ENCODE data around the gene SAMD11.

DNA sequence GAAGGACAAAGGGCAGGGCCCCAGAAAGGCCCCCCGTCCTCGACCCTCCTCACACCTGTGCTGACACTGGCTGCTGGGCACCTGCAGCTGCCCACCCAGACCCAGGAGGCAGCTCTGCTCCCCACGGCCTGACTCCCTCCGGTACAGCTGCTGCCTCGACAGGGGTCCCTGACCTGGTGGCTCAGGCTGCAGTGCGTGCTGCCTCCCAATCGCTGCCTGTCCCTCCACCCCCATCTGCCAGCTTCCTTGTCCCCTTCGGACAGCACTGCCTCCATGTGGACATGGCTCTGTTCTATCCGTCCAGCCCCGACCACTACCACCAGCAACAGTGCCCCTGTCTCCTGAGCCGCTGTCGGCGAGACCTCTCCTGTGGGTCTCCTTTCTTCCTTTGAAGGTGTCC, 31.2 kb downstream of the SAMD11 start:
- TF ChIP-seq, protein P1, sequence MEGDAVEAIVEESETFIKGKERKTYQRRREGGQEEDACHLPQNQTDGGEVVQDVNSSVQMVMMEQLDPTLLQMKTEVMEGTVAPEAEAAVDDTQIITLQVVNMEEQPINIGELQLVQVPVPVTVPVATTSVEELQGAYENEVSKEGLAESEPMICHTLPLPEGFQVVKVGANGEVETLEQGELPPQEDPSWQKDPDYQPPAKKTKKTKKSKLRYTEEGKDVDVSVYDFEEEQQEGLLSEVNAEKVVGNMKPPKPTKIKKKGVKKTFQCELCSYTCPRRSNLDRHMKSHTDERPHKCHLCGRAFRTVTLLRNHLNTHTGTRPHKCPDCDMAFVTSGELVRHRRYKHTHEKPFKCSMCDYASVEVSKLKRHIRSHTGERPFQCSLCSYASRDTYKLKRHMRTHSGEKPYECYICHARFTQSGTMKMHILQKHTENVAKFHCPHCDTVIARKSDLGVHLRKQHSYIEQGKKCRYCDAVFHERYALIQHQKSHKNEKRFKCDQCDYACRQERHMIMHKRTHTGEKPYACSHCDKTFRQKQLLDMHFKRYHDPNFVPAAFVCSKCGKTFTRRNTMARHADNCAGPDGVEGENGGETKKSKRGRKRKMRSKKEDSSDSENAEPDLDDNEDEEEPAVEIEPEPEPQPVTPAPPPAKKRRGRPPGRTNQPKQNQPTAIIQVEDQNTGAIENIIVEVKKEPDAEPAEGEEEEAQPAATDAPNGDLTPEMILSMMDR (conservative IDR thresholded peaks at IDR 0.05; ENCODE audit: low read length): no peak
- no peak for TF ChIP-seq EZH2phosphoT487 (IDR thresholded peaks at IDR 0.05; ENCODE audit: borderline replicate concordance, low read depth, low read length)

All from OCI-LY7 (cell line).